Measurements from ENCODE around the gene TENM3. TPM values are rescaled to one million over a fixed set of nuclear protein-coding genes. Genes with fewer than 3 reads are reported as not detected.

The TENM3 gene
- polyA plus RNA-seq, 1 of the 3 experiments (the other 2 are of a cell fraction) = 10.4 TPM

- no peaks in the 10 kb centered on the region for H4K20me1 ChIP-seq (ENCODE audit: insufficient read depth)
- no peaks in the 10 kb centered on the region for H3F3A ChIP-seq (replicated peaks; ENCODE audit: insufficient read depth)
- DNase-seq = no peak
- H3K36me3 ChIP-seq (replicated peaks in 1 of 2; ENCODE audit: control insufficient read depth in 1 of 2, insufficient read depth in 2 of 2, low read length in 1 of 2) = peaks cover 0 to 3% of the 10 kb centered on the region in 2 experiments
- H3K4me1 ChIP-seq (ENCODE audit: control insufficient read depth in 1 of 2, insufficient read depth in 2 of 2, low read depth in 1 of 2, low read length in 1 of 2) = peaks cover 0 to 5% of the 10 kb centered on the region in 2 experiments; a peak in 2 of 4 replicates
- H3K4me3 ChIP-seq (ENCODE audit: low read depth in 2 of 2, low read length in 1 of 2) = no peak overlapping the region
- no peaks in the 10 kb centered on the region for H3K9me2 ChIP-seq
- H3K9me3 ChIP-seq = no peaks in the 10 kb centered on the region
- H2AFZ ChIP-seq (ENCODE audit: low read depth) = no peak overlapping the region
- no peaks in the 10 kb centered on the region for H3K27me3 ChIP-seq (ENCODE audit: insufficient read depth)
- WGBS (ENCODE audit: low lambda C conversion rate) = 82% methylated on average over 3 of the region's 3 CpGs
- ChIA-PET POLR2A (no interaction called here), CTCF (interaction anchor here (0.9 kb wide), 1 partner anchor 92 kb away, joined by 3 read pairs; no protein-coding TSS in a partner anchor)
- H3K27ac ChIP-seq (ENCODE audit: low read depth in 2 of 2, low read length in 1 of 2) = no peak overlapping the region
- no peak overlapping the region for H3K9ac ChIP-seq
- no peak overlapping the region for H3K4me2 ChIP-seq
- H3K79me2 ChIP-seq (ENCODE audit: insufficient read depth) = no peaks in the 10 kb centered on the region
- TF ChIP-seq RFX5 (IDR thresholded peaks at IDR 0.05; ENCODE audit: low read length) (no peak), POLR2AphosphoS5 (IDR thresholded peaks at IDR 0.05; ENCODE audit: low read depth, low read length) (no peak), ELF1 (IDR thresholded peaks at IDR 0.05) (no peak), TAF1 (IDR thresholded peaks at IDR 0.05; ENCODE audit: borderline replicate concordance, low read depth, low read length) (no peak), MAX (IDR thresholded peaks at IDR 0.05; ENCODE audit: low read depth) (no peak), IRF3 (IDR thresholded peaks at IDR 0.05; ENCODE audit: low read depth, low read length) (no peak), MEF2A (IDR thresholded peaks at IDR 0.05; ENCODE audit: borderline replicate concordance, low read depth) (no peak), CTCF (IDR thresholded peaks at IDR 0.05) (no peak), EP300 (IDR thresholded peaks at IDR 0.05; ENCODE audit: borderline replicate concordance in 1 of 2, low read depth in 1 of 2, low read length in 1 of 2) (no peak), NRF1 (IDR thresholded peaks at IDR 0.05; ENCODE audit: low read depth, low read length) (no peak), PBX3 (IDR thresholded peaks at IDR 0.05) (no peak)
These were observed 106.8 kb downstream of the TENM3 start for GRCh38 chr4:182350041-182350440.

GRCh38 chr4:182351485-182351884, 108.3 kb downstream of the TENM3 start:
- H3K9me3 ChIP-seq = no peaks in the 10 kb centered on the region

More at GRCh38 chr4:182351485-182351884, 108.3 kb downstream of the TENM3 start:
- CTCF ChIA-PET = no interaction called here
- H4K20me1 ChIP-seq (ENCODE audit: insufficient read depth) = no peaks in the 10 kb centered on the region
- H3F3A ChIP-seq (replicated peaks; ENCODE audit: insufficient read depth) = no peaks in the 10 kb centered on the region
- H3K36me3 ChIP-seq (replicated peaks in 1 of 2; ENCODE audit: control insufficient read depth in 1 of 2, insufficient read depth in 2 of 2, low read length in 1 of 2) = peaks cover 0 to 3% of the 10 kb centered on the region in 2 experiments
- peaks cover 0 to 2% of the 10 kb centered on the region in 2 experiments; a peak in 1 of 4 replicates for H3K4me1 ChIP-seq (ENCODE audit: control insufficient read depth in 1 of 2, insufficient read depth in 2 of 2, low read depth in 1 of 2, low read length in 1 of 2)
- H3K79me2 ChIP-seq (ENCODE audit: insufficient read depth) = no peaks in the 10 kb centered on the region
- WGBS (ENCODE audit: low lambda C conversion rate) = 78% methylated on average over 11 of the region's 12 CpGs
- H2AFZ ChIP-seq (ENCODE audit: low read depth) = no peak overlapping the region
- H3K4me3 ChIP-seq (ENCODE audit: low read depth in 2 of 2, low read length in 1 of 2) = no peak overlapping the region
- H3K9ac ChIP-seq = no peak overlapping the region
- no peak for DNase-seq
- H3K27me3 ChIP-seq (ENCODE audit: insufficient read depth) = no peaks in the 10 kb centered on the region
- H3K27ac ChIP-seq (ENCODE audit: low read depth in 2 of 2, low read length in 1 of 2) = no peak overlapping the region
- H3K9me2 ChIP-seq = no peaks in the 10 kb centered on the region
- TF ChIP-seq TEAD4 (IDR thresholded peaks at IDR 0.05; ENCODE audit: borderline replicate concordance, insufficient read depth) = no peak
- no peak for TF ChIP-seq RXRA (IDR thresholded peaks at IDR 0.05; ENCODE audit: borderline replicate concordance, low read depth)
- TF ChIP-seq ZBTB33 (IDR thresholded peaks at IDR 0.05; ENCODE audit: borderline replicate concordance, low read depth) = no peak
- no peak for TF ChIP-seq GATA2 (CRISPR knock-in tag; IDR thresholded peaks at IDR 0.05)
- POLR2A ChIA-PET = no interaction called here
- H3K4me2 ChIP-seq = no peak overlapping the region
